HEK293 (cell line): ENCODE data around the gene MUC20.

Experiments
- CTCF ChIA-PET: fragments of 350-600 bp; formaldehyde crosslinking; extraction: SDS; loops from one replicate; lab custom pipeline; 2021; ENCODE audit warnings: antibody characterized with exemption; lab: Yijun Ruan, JAX
- POLR2A ChIA-PET: fragments of 300-600 bp; formaldehyde crosslinking; extraction: SDS; loops from one replicate; lab custom pipeline; 2020; ENCODE audit warnings: antibody characterized with exemption, inconsistent platforms; lab: Yijun Ruan, JAX
- H3K27ac ChIP-seq: fragments of 200-500 bp; sonication (Bioruptor generic); 2 replicates; pipeline ENCODE4 v1.5.1; 2014; ENCODE audit warnings: low read depth, low read length, control low read depth, inconsistent platforms; ENCODE audit errors: extremely low read depth
- H3K36me3 ChIP-seq, 2 experiments: fragments of 200-500 bp in 1 of 2; sonication (Bioruptor generic) in 1 of 2; 1 replicate in 1 of 2; 2 replicates in 1 of 2; pipeline ENCODE4 v1.5.1; 2014 to 2017; ENCODE audit warnings: inconsistent platforms in 2 of 2, low read length in 2 of 2; ENCODE audit not compliant: control insufficient read depth in 2 of 2, insufficient read depth in 1 of 2
- H3K4me1 ChIP-seq: fragments of 200-500 bp; sonication (Bioruptor generic); 2 replicates; pipeline ENCODE4 v1.5.1; 2014; ENCODE audit warnings: mild to moderate bottlenecking, low read length, inconsistent platforms; ENCODE audit not compliant: control insufficient read depth, insufficient read depth
- H3K4me3 ChIP-seq: 2 replicates; pipeline ENCODE4 v1.5.1; 2011; ENCODE audit warnings: low read depth, mild to moderate bottlenecking, control low read depth, low read length, moderate library complexity
- H3K9me3 ChIP-seq: fragments of 200-500 bp; sonication (Bioruptor generic); 2 replicates; pipeline ENCODE4 v1.5.1; 2014; ENCODE audit warnings: low read depth, low read length, inconsistent platforms; ENCODE audit not compliant: control insufficient read depth, insufficient read depth
- BCL11A ChIP-seq: fragments of 450-650 bp; formaldehyde crosslinking; IDR thresholded peaks from 2 replicates; pipeline ENCODE4 v1.5.1; 2016; ENCODE audit warnings: low read depth, missing biosample characterization, missing genetic modification characterization
- KLF7 ChIP-seq: fragments of 450-650 bp; formaldehyde crosslinking; IDR thresholded peaks from 2 replicates; pipeline ENCODE4 v1.5.1; 2016; ENCODE audit warnings: missing biosample characterization, missing genetic modification characterization, borderline replicate concordance
- KLF8 ChIP-seq: fragments of 450-650 bp; formaldehyde crosslinking; IDR thresholded peaks from 2 replicates; pipeline ENCODE4 v1.5.1; 2016; ENCODE audit warnings: missing biosample characterization, missing genetic modification characterization
- KLF9 ChIP-seq: fragments of 450-650 bp; formaldehyde crosslinking; IDR thresholded peaks from 2 replicates; pipeline ENCODE4 v1.5.1; 2016; ENCODE audit warnings: missing biosample characterization, missing genetic modification characterization, low read depth
- ZNF132 ChIP-seq: fragments of 450-650 bp; formaldehyde crosslinking; IDR thresholded peaks from 2 replicates; pipeline ENCODE4 v1.5.1; 2017; ENCODE audit warnings: missing biosample characterization, missing genetic modification characterization, borderline replicate concordance
- ZNF184 ChIP-seq: fragments of 450-650 bp; IDR thresholded peaks from 2 replicates; pipeline ENCODE4 v1.5.1; 2018; ENCODE audit warnings: missing biosample characterization, mild to moderate bottlenecking, missing genetic modification characterization
- ZNF211 ChIP-seq: fragments of 450-650 bp; formaldehyde crosslinking; IDR thresholded peaks from 2 replicates; pipeline ENCODE4 v1.5.1; 2016; ENCODE audit warnings: low read depth, missing biosample characterization, missing genetic modification characterization
- ZNF223 ChIP-seq: fragments of 450-650 bp; formaldehyde crosslinking; IDR thresholded peaks from 2 replicates; pipeline ENCODE4 v1.5.1; 2016; ENCODE audit warnings: missing biosample characterization, missing genetic modification characterization
- ZNF248 ChIP-seq: fragments of 450-650 bp; formaldehyde crosslinking; IDR thresholded peaks from 2 replicates; pipeline ENCODE4 v1.5.1; 2017; ENCODE audit warnings: missing biosample characterization, missing genetic modification characterization
- ZNF274 ChIP-seq, 2 experiments: fragments of 200-500 bp in 1 of 2; fragments of 450-650 bp in 1 of 2; sonication (Bioruptor generic) in 1 of 2; formaldehyde crosslinking in 1 of 2; IDR thresholded peaks; 2 replicates each; pipeline versions ENCODE4 v1.5.1 to v1.6.1; 2014 to 2016; ENCODE audit warnings: borderline replicate concordance in 1 of 2, inconsistent platforms in 1 of 2, low read length in 1 of 2, missing biosample characterization in 1 of 2, missing genetic modification characterization in 1 of 2
- ZNF335 ChIP-seq: fragments of 450-650 bp; formaldehyde crosslinking; conservative IDR thresholded peaks from 2 replicates; pipeline ENCODE4 v1.5.1; 2016; ENCODE audit warnings: missing biosample characterization, missing genetic modification characterization
- ZNF555 ChIP-seq: fragments of 450-650 bp; formaldehyde crosslinking; conservative IDR thresholded peaks from 2 replicates; pipeline ENCODE4 v1.5.1; 2017; ENCODE audit warnings: missing biosample characterization, mild to moderate bottlenecking, missing genetic modification characterization, inconsistent platforms
- ZNF664 ChIP-seq: fragments of 450-650 bp; formaldehyde crosslinking; IDR thresholded peaks from 2 replicates; pipeline ENCODE4 v1.5.1; 2016; ENCODE audit warnings: missing biosample characterization, missing genetic modification characterization
- ZNF792 ChIP-seq: fragments of 450-650 bp; formaldehyde crosslinking; IDR thresholded peaks from 2 replicates; pipeline ENCODE4 v1.5.1; 2016; ENCODE audit warnings: missing biosample characterization, missing genetic modification characterization
- ZNF830 ChIP-seq: fragments of 450-650 bp; IDR thresholded peaks from 2 replicates; pipeline ENCODE4 v1.5.0; 2018; ENCODE audit warnings: missing biosample characterization, missing genetic modification characterization, low read depth, mild to moderate bottlenecking, moderate library complexity
- TF ChIP-seq, protein P1 (sequence below): fragments of 450-650 bp; formaldehyde crosslinking; IDR thresholded peaks from 2 replicates; pipeline ENCODE4; 2016; ENCODE audit warnings: missing biosample characterization, missing genetic modification characterization
- TF ChIP-seq, protein P2 (sequence below): fragments of 450-650 bp; formaldehyde crosslinking; IDR thresholded peaks from 2 replicates; pipeline ENCODE4 v1.5.1; 2016; ENCODE audit warnings: missing biosample characterization, missing genetic modification characterization
- TF ChIP-seq, protein P3 (sequence below): fragments of 450-650 bp; formaldehyde crosslinking; IDR thresholded peaks from 2 replicates; pipeline ENCODE4 v1.5.1; 2016; ENCODE audit warnings: missing biosample characterization, missing genetic modification characterization, low read depth
- TF ChIP-seq, protein P4 (sequence below): fragments of 450-650 bp; formaldehyde crosslinking; IDR thresholded peaks from 2 replicates; pipeline ENCODE4 v1.5.1; 2016; ENCODE audit warnings: missing biosample characterization, missing genetic modification characterization, borderline replicate concordance
- TF ChIP-seq, protein P5 (sequence below): fragments of 450-650 bp; formaldehyde crosslinking; IDR thresholded peaks from 2 replicates; pipeline ENCODE4 v1.5.1; 2016; ENCODE audit warnings: missing biosample characterization, missing genetic modification characterization

The MUC20 gene

DNA sequence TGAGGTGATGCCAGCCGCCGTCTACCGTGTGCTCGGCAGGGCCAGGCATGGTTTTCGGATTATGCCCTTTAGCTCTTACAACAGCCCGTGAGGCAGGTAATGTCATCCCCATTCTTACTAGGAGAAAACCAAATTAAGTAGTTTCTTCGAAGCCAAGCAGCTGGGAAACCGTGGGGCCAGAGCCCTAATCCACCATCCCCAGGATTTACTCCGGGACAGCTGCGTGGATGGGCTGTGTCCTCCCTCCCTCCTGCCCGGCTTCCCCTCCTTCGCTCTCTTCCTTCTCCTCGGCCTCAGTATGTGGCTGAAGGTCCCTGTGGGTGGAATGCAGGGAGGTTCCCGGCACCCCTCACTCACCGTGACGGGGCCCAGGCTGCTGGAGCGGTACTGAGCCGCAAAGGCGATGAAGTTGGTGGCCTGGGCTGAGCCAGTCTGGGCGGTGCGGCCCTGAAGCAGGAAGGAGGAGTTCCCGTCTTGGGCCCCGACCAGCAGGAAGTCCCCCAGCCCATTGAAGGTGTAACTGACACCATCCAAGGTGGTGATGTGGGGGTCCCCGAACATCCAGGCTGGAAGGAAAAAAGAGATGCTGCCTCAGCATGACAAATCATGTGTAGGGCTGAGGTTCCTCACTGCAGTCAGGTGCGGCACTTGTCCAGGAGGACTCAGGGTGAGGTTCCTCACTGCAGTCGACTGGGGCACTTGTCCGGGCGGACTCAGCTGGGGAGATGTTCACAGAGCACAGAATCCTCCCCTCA lies 42.5 kb downstream of the MUC20 start (continued):
- TF ChIP-seq ZNF184 (no peak), ZNF223 (tag by site-specific recombination) (no peak), BCL11A (tag by site-specific recombination) (no peak)
- TF ChIP-seq, protein P1, sequence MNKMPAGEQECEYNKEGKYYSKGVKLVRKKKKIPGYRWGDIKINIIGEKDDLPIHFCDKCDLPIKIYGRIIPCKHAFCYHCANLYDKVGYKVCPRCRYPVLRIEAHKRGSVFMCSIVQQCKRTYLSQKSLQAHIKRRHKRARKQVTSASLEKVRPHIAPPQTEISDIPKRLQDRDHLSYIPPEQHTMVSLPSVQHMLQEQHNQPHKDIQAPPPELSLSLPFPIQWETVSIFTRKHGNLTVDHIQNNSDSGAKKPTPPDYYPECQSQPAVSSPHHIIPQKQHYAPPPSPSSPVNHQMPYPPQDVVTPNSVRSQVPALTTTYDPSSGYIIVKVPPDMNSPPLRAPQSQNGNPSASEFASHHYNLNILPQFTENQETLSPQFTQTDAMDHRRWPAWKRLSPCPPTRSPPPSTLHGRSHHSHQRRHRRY (tag by site-specific recombination): no peak
- TF ChIP-seq, protein P2, sequence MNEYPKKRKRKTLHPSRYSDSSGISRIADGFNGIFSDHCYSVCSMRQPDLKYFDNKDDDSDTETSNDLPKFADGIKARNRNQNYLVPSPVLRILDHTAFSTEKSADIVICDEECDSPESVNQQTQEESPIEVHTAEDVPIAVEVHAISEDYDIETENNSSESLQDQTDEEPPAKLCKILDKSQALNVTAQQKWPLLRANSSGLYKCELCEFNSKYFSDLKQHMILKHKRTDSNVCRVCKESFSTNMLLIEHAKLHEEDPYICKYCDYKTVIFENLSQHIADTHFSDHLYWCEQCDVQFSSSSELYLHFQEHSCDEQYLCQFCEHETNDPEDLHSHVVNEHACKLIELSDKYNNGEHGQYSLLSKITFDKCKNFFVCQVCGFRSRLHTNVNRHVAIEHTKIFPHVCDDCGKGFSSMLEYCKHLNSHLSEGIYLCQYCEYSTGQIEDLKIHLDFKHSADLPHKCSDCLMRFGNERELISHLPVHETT (tag by site-specific recombination): no peak

DNA sequence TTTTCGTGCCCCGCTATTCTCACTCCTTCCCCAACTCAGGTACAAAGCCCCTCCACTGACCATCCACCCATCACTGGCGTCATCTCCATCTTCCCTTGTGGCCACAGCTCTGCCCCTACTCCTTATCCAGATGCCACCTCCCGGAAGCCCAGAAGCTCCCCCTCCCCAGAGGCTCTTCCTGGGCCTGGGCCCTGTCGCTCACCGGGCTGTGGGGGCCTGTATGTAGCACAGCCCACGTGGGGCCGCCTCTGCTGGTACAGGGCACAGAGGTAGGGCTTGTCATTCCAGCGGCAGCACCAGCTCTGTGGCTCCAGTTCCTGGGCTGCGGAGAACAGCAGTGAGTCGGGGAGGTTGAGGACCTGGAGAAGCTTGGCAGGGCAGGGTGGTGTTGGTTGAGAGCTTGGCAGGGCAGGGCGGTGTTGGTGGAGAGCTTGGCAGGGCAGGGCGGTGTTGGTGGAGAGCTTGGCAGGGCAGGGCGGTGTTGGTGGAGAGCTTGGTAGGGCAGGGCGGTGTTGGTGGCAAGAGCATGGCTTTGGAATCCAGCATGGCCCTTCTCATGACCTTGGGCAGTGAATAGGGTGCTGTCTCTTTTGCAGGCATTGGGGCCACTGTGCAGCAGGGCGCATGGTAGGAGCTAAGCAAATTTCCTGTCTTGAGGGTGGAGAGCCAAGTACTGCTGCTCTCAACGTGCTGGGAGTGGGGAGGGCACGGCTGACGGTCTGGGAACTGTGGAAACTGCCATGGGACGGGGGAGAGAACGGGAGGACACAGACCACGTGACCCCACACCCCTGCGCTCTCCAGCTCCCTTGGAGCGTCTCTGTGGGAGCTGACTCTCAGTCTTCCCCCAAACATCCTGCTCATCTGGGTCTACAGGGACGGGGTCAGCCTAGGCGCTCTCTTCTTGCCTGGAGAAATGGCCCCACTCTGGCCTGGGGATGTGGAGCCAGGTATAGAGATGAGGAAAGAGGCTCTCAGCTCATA lies 43.4 kb downstream of the MUC20 start:
- no peaks in the 10 kb centered on the region for H3K4me1 ChIP-seq
- ChIA-PET POLR2A (no interaction called here), CTCF (no interaction called here)
- no peak overlapping the region for H3K4me3 ChIP-seq
- no peaks in the 10 kb centered on the region for H3K36me3 ChIP-seq
- no peak overlapping the region for H3K27ac ChIP-seq
- H3K9me3 ChIP-seq: no peaks in the 10 kb centered on the region
- TF ChIP-seq KLF9 (tag by site-specific recombination) (no peak), KLF8 (tag by site-specific recombination) (no peak), ZNF830 (tag by site-specific recombination) (no peak), ZNF792 (tag by site-specific recombination) (no peak), KLF7 (tag by site-specific recombination) (no peak), ZNF555 (no peak), ZNF664 (tag by site-specific recombination) (no peak), ZNF248 (tag by site-specific recombination) (no peak), ZNF132 (tag by site-specific recombination) (no peak), ZNF274 (IDR thresholded peaks at IDR 0.05; ENCODE audit: low read length) (no peak), ZNF274 (tag by site-specific recombination; IDR thresholded peaks at IDR 0.05; ENCODE audit: borderline replicate concordance) (no peak), ZNF211 (tag by site-specific recombination) (no peak), ZNF335 (tag by site-specific recombination) (no peak)
- TF ChIP-seq, protein P3, sequence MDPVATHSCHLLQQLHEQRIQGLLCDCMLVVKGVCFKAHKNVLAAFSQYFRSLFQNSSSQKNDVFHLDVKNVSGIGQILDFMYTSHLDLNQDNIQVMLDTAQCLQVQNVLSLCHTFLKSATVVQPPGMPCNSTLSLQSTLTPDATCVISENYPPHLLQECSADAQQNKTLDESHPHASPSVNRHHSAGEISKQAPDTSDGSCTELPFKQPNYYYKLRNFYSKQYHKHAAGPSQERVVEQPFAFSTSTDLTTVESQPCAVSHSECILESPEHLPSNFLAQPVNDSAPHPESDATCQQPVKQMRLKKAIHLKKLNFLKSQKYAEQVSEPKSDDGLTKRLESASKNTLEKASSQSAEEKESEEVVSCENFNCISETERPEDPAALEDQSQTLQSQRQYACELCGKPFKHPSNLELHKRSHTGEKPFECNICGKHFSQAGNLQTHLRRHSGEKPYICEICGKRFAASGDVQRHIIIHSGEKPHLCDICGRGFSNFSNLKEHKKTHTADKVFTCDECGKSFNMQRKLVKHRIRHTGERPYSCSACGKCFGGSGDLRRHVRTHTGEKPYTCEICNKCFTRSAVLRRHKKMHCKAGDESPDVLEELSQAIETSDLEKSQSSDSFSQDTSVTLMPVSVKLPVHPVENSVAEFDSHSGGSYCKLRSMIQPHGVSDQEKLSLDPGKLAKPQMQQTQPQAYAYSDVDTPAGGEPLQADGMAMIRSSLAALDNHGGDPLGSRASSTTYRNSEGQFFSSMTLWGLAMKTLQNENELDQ (tag by site-specific recombination): no peak
- TF ChIP-seq, protein P4, sequence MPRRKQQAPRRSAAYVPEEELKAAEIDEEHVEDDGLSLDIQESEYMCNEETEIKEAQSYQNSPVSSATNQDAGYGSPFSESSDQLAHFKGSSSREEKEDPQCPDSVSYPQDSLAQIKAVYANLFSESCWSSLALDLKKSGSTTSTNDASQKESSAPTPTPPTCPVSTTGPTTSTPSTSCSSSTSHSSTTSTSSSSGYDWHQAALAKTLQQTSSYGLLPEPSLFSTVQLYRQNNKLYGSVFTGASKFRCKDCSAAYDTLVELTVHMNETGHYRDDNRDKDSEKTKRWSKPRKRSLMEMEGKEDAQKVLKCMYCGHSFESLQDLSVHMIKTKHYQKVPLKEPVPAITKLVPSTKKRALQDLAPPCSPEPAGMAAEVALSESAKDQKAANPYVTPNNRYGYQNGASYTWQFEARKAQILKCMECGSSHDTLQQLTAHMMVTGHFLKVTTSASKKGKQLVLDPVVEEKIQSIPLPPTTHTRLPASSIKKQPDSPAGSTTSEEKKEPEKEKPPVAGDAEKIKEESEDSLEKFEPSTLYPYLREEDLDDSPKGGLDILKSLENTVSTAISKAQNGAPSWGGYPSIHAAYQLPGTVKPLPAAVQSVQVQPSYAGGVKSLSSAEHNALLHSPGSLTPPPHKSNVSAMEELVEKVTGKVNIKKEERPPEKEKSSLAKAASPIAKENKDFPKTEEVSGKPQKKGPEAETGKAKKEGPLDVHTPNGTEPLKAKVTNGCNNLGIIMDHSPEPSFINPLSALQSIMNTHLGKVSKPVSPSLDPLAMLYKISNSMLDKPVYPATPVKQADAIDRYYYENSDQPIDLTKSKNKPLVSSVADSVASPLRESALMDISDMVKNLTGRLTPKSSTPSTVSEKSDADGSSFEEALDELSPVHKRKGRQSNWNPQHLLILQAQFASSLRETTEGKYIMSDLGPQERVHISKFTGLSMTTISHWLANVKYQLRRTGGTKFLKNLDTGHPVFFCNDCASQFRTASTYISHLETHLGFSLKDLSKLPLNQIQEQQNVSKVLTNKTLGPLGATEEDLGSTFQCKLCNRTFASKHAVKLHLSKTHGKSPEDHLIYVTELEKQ (tag by site-specific recombination): no peak
- TF ChIP-seq, protein P1 (tag by site-specific recombination): no peak
- TF ChIP-seq, protein P5, sequence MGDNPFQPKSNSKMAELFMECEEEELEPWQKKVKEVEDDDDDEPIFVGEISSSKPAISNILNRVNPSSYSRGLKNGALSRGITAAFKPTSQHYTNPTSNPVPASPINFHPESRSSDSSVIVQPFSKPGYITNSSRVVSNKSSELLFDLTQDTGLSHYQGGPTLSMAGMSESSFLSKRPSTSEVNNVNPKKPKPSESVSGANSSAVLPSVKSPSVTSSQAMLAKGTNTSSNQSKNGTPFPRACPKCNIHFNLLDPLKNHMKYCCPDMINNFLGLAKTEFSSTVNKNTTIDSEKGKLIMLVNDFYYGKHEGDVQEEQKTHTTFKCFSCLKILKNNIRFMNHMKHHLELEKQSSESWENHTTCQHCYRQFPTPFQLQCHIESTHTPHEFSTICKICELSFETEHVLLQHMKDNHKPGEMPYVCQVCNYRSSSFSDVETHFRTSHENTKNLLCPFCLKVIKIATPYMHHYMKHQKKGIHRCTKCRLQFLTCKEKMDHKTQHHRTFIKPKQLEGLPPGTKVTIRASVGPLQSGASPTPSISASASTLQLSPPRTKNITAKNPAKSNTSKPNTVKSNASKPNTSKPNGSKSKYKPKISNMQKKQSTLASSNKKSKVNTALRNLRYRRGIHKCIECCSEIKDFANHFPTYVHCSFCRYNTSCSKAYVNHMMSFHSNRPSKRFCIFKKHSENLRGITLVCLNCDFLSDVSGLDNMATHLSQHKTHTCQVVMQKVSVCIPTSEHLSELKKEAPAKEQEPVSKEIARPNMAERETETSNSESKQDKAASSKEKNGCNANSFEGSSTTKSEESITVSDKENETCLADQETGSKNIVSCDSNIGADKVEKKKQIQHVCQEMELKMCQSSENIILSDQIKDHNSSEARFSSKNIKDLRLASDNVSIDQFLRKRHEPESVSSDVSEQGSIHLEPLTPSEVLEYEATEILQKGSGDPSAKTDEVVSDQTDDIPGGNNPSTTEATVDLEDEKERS (tag by site-specific recombination): no peak
